GM12801 (cell line): Measurements from ENCODE around the gene PYGL.

Experiments
- TF ChIP-seq, protein P1 (sequence below): IDR thresholded peaks from one replicate; pipeline ENCODE4 v1.5.1; 2011; ENCODE audit warnings: control low read depth; ENCODE audit not compliant: insufficient read length; ENCODE audit errors: extremely low read depth

PYGL gene

DNA sequence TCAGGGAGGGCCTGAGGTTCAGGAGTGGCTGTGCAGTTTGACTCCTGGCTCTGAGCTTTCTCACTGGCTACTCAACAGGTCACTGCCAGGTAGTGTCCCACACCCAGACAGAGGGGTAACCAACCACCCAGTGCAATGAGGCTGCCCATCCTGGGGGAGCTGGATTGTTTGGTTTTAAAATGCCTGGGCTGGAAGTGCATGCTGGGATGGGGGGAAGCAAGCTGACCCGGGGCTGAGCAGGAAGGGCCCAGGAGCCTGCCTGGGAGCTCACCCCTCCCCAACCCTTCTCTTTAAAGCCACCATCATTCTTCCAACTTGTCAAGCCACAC, 85.0 kb downstream of the PYGL start:
- TF ChIP-seq, protein P1, sequence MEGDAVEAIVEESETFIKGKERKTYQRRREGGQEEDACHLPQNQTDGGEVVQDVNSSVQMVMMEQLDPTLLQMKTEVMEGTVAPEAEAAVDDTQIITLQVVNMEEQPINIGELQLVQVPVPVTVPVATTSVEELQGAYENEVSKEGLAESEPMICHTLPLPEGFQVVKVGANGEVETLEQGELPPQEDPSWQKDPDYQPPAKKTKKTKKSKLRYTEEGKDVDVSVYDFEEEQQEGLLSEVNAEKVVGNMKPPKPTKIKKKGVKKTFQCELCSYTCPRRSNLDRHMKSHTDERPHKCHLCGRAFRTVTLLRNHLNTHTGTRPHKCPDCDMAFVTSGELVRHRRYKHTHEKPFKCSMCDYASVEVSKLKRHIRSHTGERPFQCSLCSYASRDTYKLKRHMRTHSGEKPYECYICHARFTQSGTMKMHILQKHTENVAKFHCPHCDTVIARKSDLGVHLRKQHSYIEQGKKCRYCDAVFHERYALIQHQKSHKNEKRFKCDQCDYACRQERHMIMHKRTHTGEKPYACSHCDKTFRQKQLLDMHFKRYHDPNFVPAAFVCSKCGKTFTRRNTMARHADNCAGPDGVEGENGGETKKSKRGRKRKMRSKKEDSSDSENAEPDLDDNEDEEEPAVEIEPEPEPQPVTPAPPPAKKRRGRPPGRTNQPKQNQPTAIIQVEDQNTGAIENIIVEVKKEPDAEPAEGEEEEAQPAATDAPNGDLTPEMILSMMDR = no peak

DNA sequence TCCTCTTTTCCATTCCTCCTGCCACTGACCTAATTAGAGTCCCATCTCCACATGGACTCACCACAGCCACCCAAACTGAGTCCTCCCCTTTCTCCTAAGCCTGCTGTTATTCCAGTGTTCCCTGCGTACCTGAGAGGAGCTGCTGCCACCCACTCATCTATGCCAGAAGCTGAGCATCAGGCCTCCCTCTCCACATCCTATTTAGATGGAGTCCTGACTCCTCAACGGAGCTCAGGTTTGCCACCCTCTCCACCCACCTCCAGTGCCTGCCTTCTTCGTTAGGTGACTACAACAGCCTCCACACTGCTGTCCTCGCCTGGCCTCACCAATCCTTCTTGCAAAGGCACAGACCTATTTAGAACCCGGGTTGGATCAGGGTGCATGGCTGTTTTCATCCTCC, 87.6 kb downstream of the PYGL start:
- TF ChIP-seq, protein P1 = no peak

DNA sequence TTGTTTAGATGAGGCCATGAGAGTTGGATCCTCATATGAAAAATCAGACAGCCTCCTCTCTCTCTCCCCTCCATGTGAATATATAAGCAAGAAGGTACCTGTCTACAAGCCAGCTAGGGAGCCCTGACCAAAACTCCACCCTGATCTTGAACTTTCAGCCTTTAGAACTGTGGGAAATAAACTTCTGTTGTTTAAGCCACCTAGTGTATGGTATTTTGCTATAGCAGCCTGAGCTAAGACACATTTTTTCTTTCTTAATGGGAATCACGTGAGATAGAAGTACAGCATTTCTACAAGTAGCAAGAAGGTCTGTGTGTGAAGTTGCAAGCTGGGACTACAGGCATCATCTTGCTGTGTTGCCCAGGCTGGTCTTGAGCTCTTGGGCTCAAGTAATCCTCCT, 88.7 kb downstream of the PYGL start:
- TF ChIP-seq, protein P1 = no peak
